Dendritic cell treated with granulocyte-macrophage colony-stimulating factor and Interleukin-4, amounts not matched to agents 40 ng/mL and 50 ng/mL, for 4 days (primary cell): ENCODE results near the gene HPD.

ENCODE experiments used
- H3K27ac Mint-ChIP-seq: one replicate; pipeline ENCODE4 v1.8.0; 2022; ENCODE audit warnings: mild to moderate bottlenecking, mixed read lengths
- H3K27me3 Mint-ChIP-seq: one replicate; pipeline ENCODE4 v1.8.0; 2022; ENCODE audit warnings: mild to moderate bottlenecking, mixed read lengths
- H3K36me3 Mint-ChIP-seq: one replicate; pipeline ENCODE4 v1.8.0; 2022; ENCODE audit warnings: low read depth, mixed read lengths
- H3K4me1 Mint-ChIP-seq: one replicate; pipeline ENCODE4 v1.8.0; 2022; ENCODE audit warnings: low read depth, mixed read lengths
- H3K4me3 Mint-ChIP-seq: one replicate; pipeline ENCODE4 v1.8.0; 2022; ENCODE audit warnings: mild to moderate bottlenecking, moderate library complexity, mixed read lengths
- H3K9me3 Mint-ChIP-seq: one replicate; pipeline ENCODE4 v1.8.0; 2022; ENCODE audit warnings: mixed read lengths
- intact Hi-C: fragments of 100-400 bp; cut with micrococcal nuclease; formaldehyde crosslinking; loops from one replicate; pipeline ENCODE4 v1.15.0; 2022

HPD gene

GRCh38 chr12:121816925-121817647 lies 41.6 kb downstream of the HPD start:
- Mint-ChIP-seq H3K36me3 (peaks cover 99% of the 10 kb centered on the region), H3K9me3 (no peaks in the 10 kb centered on the region), H3K27ac (no peak overlapping the region), H3K4me3 (no peak overlapping the region), H3K4me1 (peaks cover 17% of the 10 kb centered on the region), H3K27me3 (no peaks in the 10 kb centered on the region)
- intact Hi-C loops = no loop called here

DNA sequence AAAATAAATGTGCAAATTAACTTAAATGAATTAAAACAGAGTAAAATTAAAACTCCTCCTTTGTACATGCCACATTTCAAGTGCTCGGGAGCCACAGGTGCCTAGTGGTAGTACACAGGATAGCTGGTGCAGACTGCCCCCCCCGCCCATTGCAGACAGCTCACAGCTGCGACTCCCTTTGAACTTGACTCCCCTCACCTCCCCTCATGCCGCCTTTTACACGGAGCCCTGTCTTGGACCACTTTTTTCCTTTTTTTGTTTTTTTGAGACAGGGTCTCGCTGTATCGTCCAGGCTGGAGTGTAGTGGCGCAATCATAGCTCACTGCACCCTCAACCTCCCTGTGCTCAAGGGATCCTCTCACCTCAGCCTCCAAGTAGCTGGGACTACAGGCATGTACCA lies 43.4 kb downstream of the HPD start:
- Mint-ChIP-seq H3K4me1 (peaks cover 34% of the 10 kb centered on the region), H3K36me3 (peaks cover 98% of the 10 kb centered on the region), H3K4me3 (no peak overlapping the region), H3K27ac (no peak overlapping the region), H3K9me3 (no peaks in the 10 kb centered on the region), H3K27me3 (no peaks in the 10 kb centered on the region)
- intact Hi-C loops = no loop called here

GRCh38 chr12:121814429-121815119 lies 44.1 kb downstream of the HPD start:
- H3K4me3 Mint-ChIP-seq = no peak overlapping the region
- intact Hi-C loops = loop anchor here (5.0 kb wide), 1 partner anchor 73 kb away; the partner anchor contains the start of gene PSMD9
- peaks cover 40% of the 10 kb centered on the region for H3K4me1 Mint-ChIP-seq
- no peaks in the 10 kb centered on the region for H3K9me3 Mint-ChIP-seq
- H3K27ac Mint-ChIP-seq = no peak overlapping the region
- no peaks in the 10 kb centered on the region for H3K27me3 Mint-ChIP-seq
- peaks cover 98% of the 10 kb centered on the region for H3K36me3 Mint-ChIP-seq

DNA sequence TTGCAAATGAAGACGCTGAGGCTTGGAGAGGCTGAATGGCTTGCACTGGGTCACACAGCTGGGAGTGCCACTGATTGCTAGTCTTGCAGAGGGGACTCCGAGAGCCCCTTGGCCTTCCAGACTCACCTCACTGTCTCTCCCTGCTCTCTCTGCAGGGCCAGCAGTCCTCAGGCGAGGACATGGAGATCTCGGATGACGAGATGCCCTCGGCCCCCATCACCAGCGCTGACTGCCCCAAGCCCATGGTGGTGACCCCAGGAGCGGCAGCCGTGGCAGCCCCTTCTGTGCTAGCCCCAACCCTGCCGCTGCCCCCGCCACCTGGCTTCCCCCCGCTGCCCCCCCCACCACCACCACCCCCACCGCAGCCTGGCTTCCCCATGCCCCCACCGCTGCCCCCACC lies 44.7 kb downstream of the HPD start:
- no peaks in the 10 kb centered on the region for H3K9me3 Mint-ChIP-seq
- no peaks in the 10 kb centered on the region for H3K27me3 Mint-ChIP-seq
- intact Hi-C loops = loop anchor here (5.0 kb wide), 1 partner anchor 73 kb away; the partner anchor contains the start of gene PSMD9
- no peak overlapping the region for H3K27ac Mint-ChIP-seq
- peaks cover 98% of the 10 kb centered on the region for H3K36me3 Mint-ChIP-seq
- no peak overlapping the region for H3K4me3 Mint-ChIP-seq
- H3K4me1 Mint-ChIP-seq = peaks cover 47% of the 10 kb centered on the region

DNA sequence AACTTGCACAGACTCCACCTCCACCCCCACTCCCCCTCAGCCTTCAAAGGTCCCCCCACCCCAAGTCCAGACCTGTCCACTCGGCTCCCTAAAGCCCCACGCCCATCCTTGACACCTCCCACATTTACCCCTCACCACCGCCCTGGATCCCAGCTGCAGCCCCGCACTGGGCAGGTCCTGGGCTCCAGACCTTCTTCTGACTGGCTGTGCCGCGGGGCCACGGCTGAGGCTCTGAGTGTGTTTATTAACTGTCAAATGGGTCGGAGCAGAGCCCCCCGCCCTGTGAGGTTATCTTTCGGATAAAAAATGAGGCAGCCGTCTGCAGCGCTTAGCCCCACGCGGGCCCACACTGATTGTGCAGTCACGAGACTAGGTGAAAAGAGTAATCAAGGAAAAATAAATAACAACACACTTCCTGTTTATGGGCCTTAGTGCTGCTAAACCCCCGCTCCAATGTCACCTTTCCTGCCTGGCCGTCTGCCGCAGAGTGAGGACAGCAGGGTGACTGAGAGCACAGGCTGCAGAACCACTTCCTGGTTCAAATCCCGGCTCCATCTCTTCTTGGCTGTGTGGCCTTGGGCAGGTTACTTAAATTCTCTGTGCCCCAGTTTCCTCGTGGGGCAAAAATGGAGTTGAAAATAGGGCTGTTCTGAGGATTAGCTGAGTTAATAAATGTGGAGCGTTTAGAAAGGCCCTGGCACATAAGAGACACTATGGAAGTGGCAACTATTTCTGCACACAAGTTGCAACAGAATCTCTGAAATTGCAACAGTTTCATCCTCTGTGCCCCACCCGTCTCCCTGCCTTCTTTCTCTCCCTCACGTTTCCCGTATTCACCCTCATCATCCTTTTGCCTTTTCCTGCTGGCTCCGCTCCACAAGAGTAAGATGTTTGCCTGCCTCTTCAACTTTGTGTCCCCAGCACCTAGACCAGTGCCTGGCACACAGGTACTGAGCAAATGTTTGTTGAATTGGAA lies 45.5 kb downstream of the HPD start:
- H3K4me3 Mint-ChIP-seq = peak overlapping the region; percentile 82
- H3K27ac Mint-ChIP-seq = peak overlapping the region; percentile 76
- intact Hi-C loops = loop anchor here (1.0 to 5.0 kb wide), 4 partner anchors 18 to 116 kb away; partner anchors contain the start of gene PSMD9
- no peaks in the 10 kb centered on the region for H3K27me3 Mint-ChIP-seq
- no peaks in the 10 kb centered on the region for H3K9me3 Mint-ChIP-seq
- peaks cover 54% of the 10 kb centered on the region for H3K4me1 Mint-ChIP-seq
- peaks cover 99% of the 10 kb centered on the region for H3K36me3 Mint-ChIP-seq

DNA sequence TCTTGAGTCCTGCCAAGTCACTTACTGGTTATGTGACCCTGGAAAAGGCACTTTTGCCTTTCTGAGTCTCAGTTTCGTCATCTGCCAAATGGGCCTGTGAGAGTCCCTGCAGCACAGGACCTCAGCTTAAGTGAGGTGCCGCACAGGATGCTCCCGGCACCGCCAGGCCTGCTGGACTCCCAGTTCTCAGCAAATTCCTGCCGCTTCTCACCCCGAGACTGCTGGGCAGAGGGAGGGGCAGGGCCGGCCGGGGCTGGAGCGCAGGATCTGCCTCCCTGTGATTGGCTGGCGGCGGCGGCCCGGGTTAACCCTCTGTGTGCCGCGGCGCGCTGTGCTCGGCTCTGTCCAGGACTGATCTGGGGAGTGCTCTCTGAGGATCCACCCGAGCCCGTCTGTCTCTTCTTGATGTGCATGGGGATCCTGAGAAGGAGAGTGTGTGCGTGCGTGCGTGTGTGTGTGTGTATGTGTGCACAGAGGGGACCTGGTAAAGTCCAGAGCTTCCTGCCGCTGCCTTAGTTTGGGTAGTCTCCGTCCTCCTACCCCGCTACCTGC lies 46.3 kb downstream of the HPD start:
- peaks cover 99% of the 10 kb centered on the region for H3K36me3 Mint-ChIP-seq
- H3K27ac Mint-ChIP-seq = peak overlapping the region; percentile 76
- intact Hi-C loops = loop anchor here (1.0 to 5.0 kb wide), 4 partner anchors 17 to 115 kb away; partner anchors contain the start of gene PSMD9
- no peaks in the 10 kb centered on the region for H3K9me3 Mint-ChIP-seq
- H3K27me3 Mint-ChIP-seq = no peaks in the 10 kb centered on the region
- H3K4me1 Mint-ChIP-seq = peaks cover 61% of the 10 kb centered on the region
- peak overlapping the region; percentile 82 for H3K4me3 Mint-ChIP-seq

DNA sequence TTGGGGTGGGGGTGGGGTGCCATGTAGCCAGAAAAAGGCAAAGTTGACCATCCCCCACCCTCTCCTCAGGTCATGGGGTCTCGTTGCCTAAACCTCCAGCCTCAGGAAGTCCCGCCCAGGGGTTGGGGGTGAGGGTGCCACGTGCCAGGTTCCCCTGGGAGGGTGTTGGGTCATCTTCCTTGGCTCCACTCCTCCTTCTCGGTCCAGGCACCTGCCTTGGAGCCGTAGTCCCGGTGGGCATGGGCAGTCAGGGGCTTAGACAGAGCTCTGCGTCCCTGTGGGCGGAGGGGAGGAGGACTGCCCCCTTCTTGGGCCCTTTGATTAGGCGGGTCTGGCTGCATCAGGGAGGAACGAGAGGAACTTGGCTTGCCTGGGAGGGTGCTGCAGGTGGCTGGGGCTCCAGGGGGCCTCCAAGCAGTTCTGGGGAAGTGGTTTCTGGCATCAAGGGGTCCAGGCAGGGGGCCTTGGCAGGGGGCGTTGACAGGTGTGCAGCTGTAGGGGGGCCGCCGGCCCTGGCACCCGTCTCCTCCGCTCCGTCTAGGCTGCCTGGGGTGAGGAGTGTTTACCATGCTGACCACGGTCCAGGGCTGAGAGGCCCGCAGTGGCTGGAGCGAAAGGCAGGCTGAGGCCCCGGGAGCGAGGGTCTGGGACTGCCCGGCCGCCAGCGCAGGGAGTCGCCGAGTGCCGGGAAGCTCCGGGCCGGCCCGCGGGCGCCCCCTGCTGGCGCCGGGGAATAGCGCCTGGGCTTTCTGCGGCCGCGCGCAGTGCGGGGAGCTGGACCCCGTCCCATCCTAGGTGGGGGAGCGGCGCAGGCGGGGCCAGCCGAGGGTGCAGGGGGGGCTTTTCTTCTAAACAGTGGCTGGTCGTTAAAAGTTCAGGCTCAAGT lies 47.0 kb downstream of the HPD start:
- H3K27ac Mint-ChIP-seq = peak overlapping the region; percentile 76
- peak overlapping the region; percentile 82 for H3K4me3 Mint-ChIP-seq
- no peaks in the 10 kb centered on the region for H3K9me3 Mint-ChIP-seq
- H3K4me1 Mint-ChIP-seq = peaks cover 69% of the 10 kb centered on the region
- H3K27me3 Mint-ChIP-seq = no peaks in the 10 kb centered on the region
- H3K36me3 Mint-ChIP-seq = peaks cover 99% of the 10 kb centered on the region
- intact Hi-C loops = loop anchor here (1.0 to 5.0 kb wide), 4 partner anchors 16 to 114 kb away; partner anchors contain the start of gene PSMD9

- Mint-ChIP-seq H3K9me3 (no peaks in the 10 kb centered on the region), H3K36me3 (peaks cover 99% of the 10 kb centered on the region), H3K4me1 (peaks cover 76% of the 10 kb centered on the region), H3K4me3 (peak overlapping the region; percentile 82), H3K27ac (peak overlapping the region; percentile 76), H3K27me3 (no peaks in the 10 kb centered on the region)
- intact Hi-C loops = loop anchor here (5.0 kb wide), 1 partner anchor 76 kb away; the partner anchor contains the start of gene PSMD9
Measured at GRCh38 chr12:121810833-121811433, 47.7 kb downstream of the HPD start.

- H3K36me3 Mint-ChIP-seq = peaks cover 99% of the 10 kb centered on the region
- peaks cover 80% of the 10 kb centered on the region for H3K4me1 Mint-ChIP-seq
- peak overlapping the region; percentile 76 for H3K27ac Mint-ChIP-seq
- intact Hi-C loops = loop anchor here (5.0 kb wide), 1 partner anchor 77 kb away; the partner anchor contains the start of gene PSMD9
- no peaks in the 10 kb centered on the region for H3K27me3 Mint-ChIP-seq
- H3K4me3 Mint-ChIP-seq = no peak overlapping the region
- H3K9me3 Mint-ChIP-seq = no peaks in the 10 kb centered on the region
Measured at GRCh38 chr12:121810234-121810817, 48.3 kb downstream of the HPD start.

- Mint-ChIP-seq H3K36me3 (peaks cover 99% of the 10 kb centered on the region), H3K4me3 (no peak overlapping the region), H3K27me3 (no peaks in the 10 kb centered on the region), H3K4me1 (peaks cover 80% of the 10 kb centered on the region), H3K9me3 (no peaks in the 10 kb centered on the region), H3K27ac (peak overlapping the region; percentile 30)
- intact Hi-C loops = loop anchor here (5.0 kb wide), 1 partner anchor 78 kb away; the partner anchor contains the start of gene PSMD9
Measured at GRCh38 chr12:121809712-121810116, 48.9 kb downstream of the HPD start.

- no peak overlapping the region for H3K4me3 Mint-ChIP-seq
- no peaks in the 10 kb centered on the region for H3K27me3 Mint-ChIP-seq
- H3K9me3 Mint-ChIP-seq = no peaks in the 10 kb centered on the region
- intact Hi-C loops = no loop called here
- peaks cover 77% of the 10 kb centered on the region for H3K4me1 Mint-ChIP-seq
- peak overlapping the region; percentile 51 for H3K27ac Mint-ChIP-seq
- H3K36me3 Mint-ChIP-seq = peaks cover 97% of the 10 kb centered on the region
Measured at GRCh38 chr12:121808623-121809022, 50.0 kb downstream of the HPD start.
